AG04449 (cell line): ENCODE measurements around the gene POMC.

Experiments
- CTCF ChIA-PET: fragments of 350-600 bp; formaldehyde crosslinking; extraction: SDS; loops from one replicate; lab custom pipeline; 2021; ENCODE audit warnings: antibody characterized with exemption; lab: Yijun Ruan, JAX
- POLR2A ChIA-PET: fragments of 400-600, 350-600 bp; formaldehyde crosslinking; extraction: SDS; loops from one replicate; lab custom pipeline; 2020; ENCODE audit warnings: antibody characterized with exemption, inconsistent platforms; lab: Yijun Ruan, JAX
- DNase-seq: peaks from one replicate; pipeline ENCODE4 v3.0.0-alpha.2; 2010; ENCODE audit warnings: low read depth, low spot score
- H3K4me3 ChIP-seq: 2 replicates; pipeline ENCODE4 v1.5.1; 2011; ENCODE audit warnings: low read depth, mild to moderate bottlenecking, control low read depth, low read length
- TF ChIP-seq, protein P1 (sequence below): IDR thresholded peaks from one replicate; pipeline ENCODE4 v1.5.1; 2011; ENCODE audit warnings: mild to moderate bottlenecking, moderate library complexity, low read length, control low read depth, inconsistent platforms; ENCODE audit not compliant: insufficient read depth; ENCODE audit errors: missing control alignments

Gene POMC

DNA sequence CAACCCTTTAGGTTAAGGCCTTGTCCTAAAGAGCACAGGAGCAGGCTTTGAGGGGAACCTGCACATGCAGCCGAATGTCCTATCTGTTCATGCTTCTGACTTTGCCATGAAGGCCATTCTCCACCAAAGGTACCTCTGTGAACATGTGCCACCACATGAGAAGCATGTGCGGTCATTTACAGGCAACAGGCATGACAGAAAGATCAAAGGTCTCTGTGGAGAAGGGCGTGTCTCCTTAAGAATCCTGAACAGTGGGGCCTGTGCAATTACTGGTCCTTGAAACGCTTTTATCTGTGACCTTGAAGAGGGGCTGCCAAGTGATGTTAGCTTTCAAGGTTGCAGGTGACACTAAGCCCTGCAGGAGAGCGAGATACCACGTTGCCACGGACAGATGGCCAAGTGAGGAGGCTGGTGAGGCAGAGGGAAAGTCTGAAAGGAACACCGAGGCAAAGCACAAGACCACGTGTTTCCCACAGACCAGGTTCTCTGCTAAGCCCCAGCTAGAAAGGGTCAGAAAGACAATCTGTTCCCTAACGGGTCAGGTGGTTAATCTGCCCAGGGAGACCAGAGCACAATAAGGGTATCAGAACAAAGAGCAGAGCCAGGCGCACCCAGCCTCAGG lies 19.5 kb upstream of the POMC start:
- H3K4me3 ChIP-seq: no peak overlapping the region
- POLR2A ChIA-PET: no interaction called here
- TF ChIP-seq, protein P1, sequence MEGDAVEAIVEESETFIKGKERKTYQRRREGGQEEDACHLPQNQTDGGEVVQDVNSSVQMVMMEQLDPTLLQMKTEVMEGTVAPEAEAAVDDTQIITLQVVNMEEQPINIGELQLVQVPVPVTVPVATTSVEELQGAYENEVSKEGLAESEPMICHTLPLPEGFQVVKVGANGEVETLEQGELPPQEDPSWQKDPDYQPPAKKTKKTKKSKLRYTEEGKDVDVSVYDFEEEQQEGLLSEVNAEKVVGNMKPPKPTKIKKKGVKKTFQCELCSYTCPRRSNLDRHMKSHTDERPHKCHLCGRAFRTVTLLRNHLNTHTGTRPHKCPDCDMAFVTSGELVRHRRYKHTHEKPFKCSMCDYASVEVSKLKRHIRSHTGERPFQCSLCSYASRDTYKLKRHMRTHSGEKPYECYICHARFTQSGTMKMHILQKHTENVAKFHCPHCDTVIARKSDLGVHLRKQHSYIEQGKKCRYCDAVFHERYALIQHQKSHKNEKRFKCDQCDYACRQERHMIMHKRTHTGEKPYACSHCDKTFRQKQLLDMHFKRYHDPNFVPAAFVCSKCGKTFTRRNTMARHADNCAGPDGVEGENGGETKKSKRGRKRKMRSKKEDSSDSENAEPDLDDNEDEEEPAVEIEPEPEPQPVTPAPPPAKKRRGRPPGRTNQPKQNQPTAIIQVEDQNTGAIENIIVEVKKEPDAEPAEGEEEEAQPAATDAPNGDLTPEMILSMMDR: no peak
- DNase-seq: no peak
- CTCF ChIA-PET: interaction anchor here (1.7 to 3.6 kb wide), 2 partner anchors 8 to 212 kb away, joined by 4 to 22 read pairs; no protein-coding TSS in a partner anchor

GRCh38 chr2:25184254-25184653 lies 15.9 kb upstream of the POMC start:
- ChIA-PET POLR2A (no interaction called here), CTCF (interaction anchor here (3.6 kb wide), 1 partner anchor 11 kb away, joined by 22 read pairs; no protein-coding TSS in a partner anchor)
- H3K4me3 ChIP-seq: no peak overlapping the region
- TF ChIP-seq, protein P1: no peak
- DNase-seq: no peak

DNA sequence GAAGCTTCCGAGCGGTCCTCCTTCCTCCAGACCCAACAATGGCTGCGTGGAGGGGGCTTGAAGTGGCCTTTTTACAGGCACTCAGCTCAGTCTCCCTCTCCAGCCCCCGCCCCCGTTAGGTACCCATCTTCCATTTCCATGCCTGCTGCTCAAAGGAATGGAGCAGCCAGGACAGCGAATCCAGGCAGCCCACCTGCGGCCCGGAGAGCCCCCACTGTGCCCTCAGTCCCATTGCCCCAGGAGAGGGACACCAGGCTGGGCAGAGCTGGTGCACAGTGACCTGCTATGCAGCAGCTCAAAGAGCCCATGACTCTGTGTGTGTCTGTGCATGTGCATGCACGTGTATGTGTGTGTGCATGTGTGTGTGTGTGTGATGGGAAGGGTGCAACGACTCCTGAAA lies 10.6 kb upstream of the POMC start:
- TF ChIP-seq, protein P1: no peak
- ChIA-PET CTCF (interaction anchor here (1.0 to 1.8 kb wide), 3 partner anchors 14 to 17 kb away, joined by 4 to 6 read pairs (median 4); no protein-coding TSS in a partner anchor), POLR2A (no interaction called here)
- no peak for DNase-seq
- H3K4me3 ChIP-seq: no peak overlapping the region

- TF ChIP-seq, protein P1: no peak
- no peak overlapping the region for H3K4me3 ChIP-seq
- no peak for DNase-seq
- ChIA-PET CTCF (interaction anchor here (0.8 kb wide), 1 partner anchor 11 kb away, joined by 3 read pairs; no protein-coding TSS in a partner anchor), POLR2A (no interaction called here)
Measured at GRCh38 chr2:25177211-25177611, 8.8 kb upstream of the POMC start.

- TF ChIP-seq, protein P1: no peak
- CTCF ChIA-PET: interaction anchor here (1.2 kb wide), 1 partner anchor 19 kb away, joined by 3 read pairs; no protein-coding TSS in a partner anchor
- POLR2A ChIA-PET: no interaction called here
Measured at GRCh38 chr2:25176541-25177181, 8.3 kb upstream of the POMC start.

DNA sequence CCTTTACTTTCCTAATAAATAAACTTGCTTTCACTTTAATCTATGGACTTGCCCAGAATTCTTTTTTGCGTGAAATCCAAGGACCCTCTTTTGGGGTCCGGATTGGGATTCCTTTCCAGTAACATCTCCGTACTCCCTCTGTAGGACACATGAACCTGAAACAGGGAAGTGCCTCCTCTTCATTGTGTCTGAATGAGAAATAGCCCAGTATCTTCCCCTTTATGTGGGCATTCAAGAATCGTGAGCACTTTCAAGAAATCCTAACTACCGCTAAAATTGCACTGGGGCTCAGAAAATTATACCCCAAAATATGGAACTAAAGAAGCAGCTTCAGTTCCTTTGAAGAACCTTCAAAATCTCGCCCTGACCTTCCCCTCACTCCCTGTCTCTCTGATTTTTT lies 7.8 kb upstream of the POMC start:
- TF ChIP-seq, protein P1: no peak
- DNase-seq: no peak
- POLR2A ChIA-PET: no interaction called here
- no peak overlapping the region for H3K4me3 ChIP-seq
- CTCF ChIA-PET: interaction anchor here (1.2 kb wide), 1 partner anchor 20 kb away, joined by 3 read pairs; no protein-coding TSS in a partner anchor

More at GRCh38 chr2:25176541-25177181, 8.3 kb upstream of the POMC start:
- H3K4me3 ChIP-seq: no peak overlapping the region
- no peak for DNase-seq
